Hematopoietic multipotent progenitor cell treated with erythropoietin and hydrocortisone succinate and interleukin-3 and kit ligand, for 17 days (in vitro differentiated cells): ENCODE results near the gene PLA2G2F.
A peak's percentile ranks its signal among the peaks of the same experiment; 100 is the strongest.

ENCODE experiments used
- DNase-seq: peaks from one replicate; pipeline ENCODE4 v3.0.0-alpha.2; 2015; ENCODE audit warnings: low spot score

PLA2G2F gene

GRCh38 chr1:20168564-20169491 lies 29.7 kb downstream of the PLA2G2F start:
- no peak for DNase-seq

- DNase-seq, result no peak
Observed at GRCh38 chr1:20169932-20170331, 30.8 kb downstream of the PLA2G2F start.

- DNase-seq, result no peak
Observed at GRCh38 chr1:20172033-20172590, 33.0 kb downstream of the PLA2G2F start.

DNA sequence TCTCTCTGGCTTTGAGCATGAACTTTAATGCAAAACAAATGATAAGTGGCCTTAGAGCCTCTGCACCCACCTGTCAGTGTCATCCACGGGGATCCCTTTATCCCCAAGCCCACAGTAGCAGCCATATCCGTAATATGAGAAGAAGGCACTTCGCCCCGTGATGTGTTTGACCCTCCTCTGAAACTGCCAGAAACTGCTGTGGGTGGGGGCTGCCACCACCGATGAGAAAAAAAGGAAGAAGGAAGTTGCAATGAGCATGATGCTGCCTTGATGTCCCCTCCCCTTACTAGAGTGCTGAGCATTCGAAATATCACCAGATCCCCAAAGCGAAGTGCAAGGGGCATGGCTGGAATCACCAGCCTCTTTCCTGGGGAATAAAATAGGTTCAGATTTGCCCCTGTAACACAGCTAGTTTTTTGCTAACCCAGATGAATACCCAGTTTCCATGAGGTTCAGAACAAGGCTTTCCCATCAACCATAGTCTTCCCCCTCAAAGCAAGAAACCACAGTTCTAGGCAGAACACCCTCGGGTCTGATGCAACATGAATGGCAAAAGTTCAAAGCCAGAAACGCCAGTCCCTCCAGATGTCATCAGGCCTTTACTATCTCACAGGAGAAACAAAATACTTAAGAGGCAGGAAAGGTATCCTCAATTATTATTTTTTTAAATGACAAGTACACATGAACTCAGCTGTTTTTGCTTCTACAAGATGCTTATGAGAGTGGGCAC lies 36.0 kb downstream of the PLA2G2F start:
- no peak for DNase-seq

- no peak for DNase-seq
Observed at GRCh38 chr1:20178634-20179370, 39.7 kb downstream of the PLA2G2F start.

- DNase-seq, result no peak
Observed at GRCh38 chr1:20179371-20180128, 40.4 kb downstream of the PLA2G2F start.

GRCh38 chr1:20180129-20180843 lies 41.2 kb downstream of the PLA2G2F start:
- DNase-seq, result no peak

DNA sequence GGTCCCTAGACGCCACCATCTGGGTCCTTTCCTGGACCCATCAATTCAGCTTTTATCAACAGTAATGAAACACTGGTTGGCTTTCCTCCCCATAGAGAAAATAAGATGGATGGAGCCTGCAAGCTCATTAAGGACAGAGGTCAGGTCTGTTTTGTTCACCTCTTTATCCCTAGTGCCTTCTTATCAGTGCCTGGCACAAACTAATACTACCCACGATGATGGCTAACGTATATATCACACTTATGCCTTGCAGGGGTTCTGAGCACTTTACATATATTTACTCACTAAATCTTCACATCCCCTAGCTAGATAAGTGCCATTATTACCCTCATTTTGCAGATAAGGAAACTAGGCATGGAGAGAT lies 41.7 kb downstream of the PLA2G2F start:
- DNase-seq, result no peak

GRCh38 chr1:20182415-20182814 lies 43.3 kb downstream of the PLA2G2F start:
- no peak for DNase-seq

DNA sequence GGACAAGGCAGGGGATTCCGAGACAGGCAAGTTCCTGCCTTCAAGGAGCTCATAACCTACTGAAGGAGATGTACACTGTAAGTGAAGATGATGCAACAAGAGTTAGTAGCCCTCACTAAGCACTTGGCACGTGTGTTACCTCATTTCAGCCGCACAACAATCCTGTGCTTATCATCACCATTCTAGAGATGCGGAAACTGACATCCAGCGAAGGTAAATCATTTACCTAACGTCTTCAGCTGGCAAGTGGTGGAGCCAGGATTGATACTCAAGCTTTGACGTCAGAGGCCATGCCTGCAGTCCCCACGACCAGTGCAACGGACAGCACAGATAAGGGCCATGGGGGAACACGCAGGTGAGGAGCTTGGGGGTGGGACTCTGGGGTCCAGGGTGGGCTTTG lies 43.9 kb downstream of the PLA2G2F start:
- no peak for DNase-seq

DNA sequence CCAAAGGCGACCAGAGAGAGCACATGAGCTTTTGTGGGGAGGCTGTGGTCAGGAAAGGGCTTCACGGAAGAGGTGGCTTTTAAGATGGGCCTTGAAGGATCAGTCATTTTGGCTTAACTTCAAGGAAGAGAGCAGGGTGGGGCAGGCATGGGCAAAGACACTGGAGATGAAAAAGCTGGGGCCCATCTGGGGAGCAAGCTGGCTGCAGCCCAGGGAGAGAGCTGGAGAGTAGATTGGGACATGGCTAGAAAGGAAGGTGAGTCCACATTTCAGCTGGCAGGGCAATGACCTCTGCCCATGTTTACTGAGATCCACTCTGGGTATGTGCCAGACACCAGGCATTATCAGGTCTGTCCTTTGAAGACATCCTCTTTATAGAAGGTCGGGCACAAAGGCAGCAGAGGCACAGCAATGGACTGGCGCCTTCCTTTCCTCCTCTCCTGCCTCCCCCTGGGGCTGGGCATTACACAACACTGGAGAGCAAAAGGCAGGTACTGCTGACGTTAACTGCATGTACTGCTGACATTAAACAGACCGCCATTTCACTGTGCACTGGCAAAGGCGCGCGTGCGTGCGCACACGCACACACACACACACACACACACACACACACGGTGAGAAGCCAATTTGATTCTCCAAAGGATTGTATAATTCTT lies 44.6 kb downstream of the PLA2G2F start:
- DNase-seq, result peak; percentile 46

DNA sequence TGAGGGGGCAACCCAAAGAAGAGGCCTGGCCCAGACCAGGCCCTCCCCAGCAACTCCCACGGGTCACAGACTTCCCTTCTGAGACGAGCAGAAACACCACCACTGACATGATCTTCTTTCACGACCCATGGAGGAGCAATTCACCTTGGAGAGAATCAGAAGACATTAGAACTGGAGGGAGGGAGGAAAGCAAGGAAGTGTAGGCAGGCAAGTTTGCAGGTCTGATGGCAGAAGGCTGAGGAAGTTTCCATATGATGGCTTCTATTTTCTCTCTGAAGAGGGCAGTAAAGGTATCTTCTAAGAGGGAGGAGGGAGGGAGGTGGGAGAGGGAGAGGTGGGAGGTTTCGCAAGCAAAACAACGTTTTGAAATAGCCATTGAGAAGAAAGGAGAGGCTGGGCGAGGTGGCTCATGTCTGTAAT lies 45.4 kb downstream of the PLA2G2F start:
- no peak for DNase-seq

GRCh38 chr1:20184997-20185833 lies 46.1 kb downstream of the PLA2G2F start:
- DNase-seq, result peak; percentile 38

DNA sequence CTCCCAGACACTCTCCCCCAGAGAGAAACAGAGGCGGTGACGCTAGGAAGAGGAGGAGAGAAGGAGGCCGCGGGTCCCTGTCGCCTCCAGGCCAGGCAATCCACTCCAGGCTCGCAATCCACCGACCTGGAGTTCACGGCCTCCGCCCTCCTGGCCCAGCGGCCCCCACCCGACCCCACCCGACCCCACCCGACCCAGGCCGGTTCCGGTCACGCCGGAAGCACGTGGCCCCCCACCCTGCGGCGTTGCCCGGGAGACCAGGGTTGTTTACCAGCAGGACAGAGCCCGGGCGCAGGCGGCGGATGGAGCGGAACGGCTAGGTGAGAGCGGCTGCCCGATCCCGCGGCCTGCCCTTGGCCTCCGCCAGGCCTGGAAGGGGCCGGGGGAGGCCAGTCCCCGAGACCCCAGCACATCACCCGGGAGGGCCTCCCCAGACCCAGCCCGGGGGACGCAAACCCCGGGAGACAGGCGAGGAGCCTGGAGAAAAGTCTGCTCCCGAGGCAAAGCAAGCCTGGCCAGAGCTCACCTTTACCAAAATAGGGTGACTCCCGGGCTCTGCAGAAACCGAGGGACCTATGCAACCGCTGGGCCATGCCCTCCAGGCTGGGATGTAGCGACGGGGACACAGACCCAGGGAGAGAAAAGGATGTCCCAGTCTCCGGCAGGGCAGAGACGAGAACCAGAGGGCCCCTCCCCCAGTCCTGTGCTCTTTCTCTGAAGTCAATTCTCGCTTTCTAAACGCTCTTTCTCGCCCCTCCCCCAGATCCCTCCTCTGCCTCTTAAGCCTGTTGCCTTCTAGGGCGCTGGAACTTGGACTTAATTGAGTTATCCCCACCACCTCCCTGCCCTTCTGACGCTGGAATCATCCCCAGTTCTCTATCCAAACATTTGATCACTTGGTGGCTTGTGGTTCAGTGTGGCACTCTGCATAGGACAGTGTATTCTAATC lies 47.0 kb downstream of the PLA2G2F start, which contains the start of the genes PLA2G2C and UBXN10:
TSS of gene PLA2G2C (minus strand) at position 685 of the 949 bp plus-strand sequence. CDS start 9,155 bp downstream, outside the sequence.
TSS of gene UBXN10 (plus strand) at position 263 of the 949 bp plus-strand sequence. CDS start 4,466 bp downstream, outside the sequence.
- peak; percentile 74 for DNase-seq

- DNase-seq, result peak; percentile 61
Observed at GRCh38 chr1:20187103-20187812, 48.1 kb downstream of the PLA2G2F start.

GRCh38 chr1:20187813-20188454 lies 48.8 kb downstream of the PLA2G2F start:
- DNase-seq, result peak; percentile 36

- no peak for DNase-seq
Observed at GRCh38 chr1:20188455-20188817, 49.3 kb downstream of the PLA2G2F start.
